ENCODE results near the gene AVEN.

GRCh38 chr15:33960549-33960935 lies 78.5 kb downstream of the AVEN start:
- TF ChIP-seq POLR2A (IDR thresholded peaks at IDR 0.05), result no peak
- no peak for TF ChIP-seq CTCF (IDR thresholded peaks at IDR 0.05)

All from heart left ventricle (tissue), 13 donors.